HFF-Myc (cell line): ENCODE measurements around the gene GM2A.
"Not testable (repeated sequence)": the region's sequence is repeated elsewhere in the genome, so short reads cannot be mapped to it uniquely, and the experiment has no call there.

Experiments
- DNase-seq: peaks from one replicate; pipeline ENCODE4 v3.0.0-alpha.2; 2011; ENCODE audit warnings: low read depth; ENCODE audit errors: extremely low read depth
- H3K4me3 ChIP-seq: replicated peaks from 2 replicates; pipeline ENCODE4 v1.5.1; 2011; ENCODE audit warnings: low read depth, mild to moderate bottlenecking, control low read depth, low read length
- CTCF ChIP-seq: IDR thresholded peaks from 2 replicates; pipeline ENCODE4 v1.5.1; 2012; ENCODE audit warnings: mild to moderate bottlenecking, low read depth, low read length, control low read depth; ENCODE audit errors: missing control alignments

GM2A gene

DNA sequence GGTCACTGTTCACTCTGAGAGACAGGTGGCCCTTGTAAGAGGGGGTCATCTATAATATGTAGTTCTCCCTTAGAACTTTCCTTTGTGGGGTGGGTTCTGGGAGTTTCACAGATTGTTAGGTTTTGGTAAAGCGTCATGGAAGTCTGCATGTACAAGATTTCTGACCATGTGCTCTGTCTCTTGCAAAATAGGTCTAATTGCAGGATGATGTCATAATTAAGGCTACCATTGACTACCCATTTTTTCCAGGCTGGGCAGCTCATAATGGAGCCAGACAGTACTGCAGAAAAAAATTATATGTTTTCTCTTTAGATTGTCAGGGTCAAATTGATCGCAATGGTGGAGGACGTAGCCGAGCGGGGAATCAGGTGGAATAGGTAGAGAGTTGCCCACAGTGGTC, 3.7 kb upstream of the GM2A start:
- TF ChIP-seq CTCF: no peak
- no peak for DNase-seq
- H3K4me3 ChIP-seq: no peak overlapping the region

DNA sequence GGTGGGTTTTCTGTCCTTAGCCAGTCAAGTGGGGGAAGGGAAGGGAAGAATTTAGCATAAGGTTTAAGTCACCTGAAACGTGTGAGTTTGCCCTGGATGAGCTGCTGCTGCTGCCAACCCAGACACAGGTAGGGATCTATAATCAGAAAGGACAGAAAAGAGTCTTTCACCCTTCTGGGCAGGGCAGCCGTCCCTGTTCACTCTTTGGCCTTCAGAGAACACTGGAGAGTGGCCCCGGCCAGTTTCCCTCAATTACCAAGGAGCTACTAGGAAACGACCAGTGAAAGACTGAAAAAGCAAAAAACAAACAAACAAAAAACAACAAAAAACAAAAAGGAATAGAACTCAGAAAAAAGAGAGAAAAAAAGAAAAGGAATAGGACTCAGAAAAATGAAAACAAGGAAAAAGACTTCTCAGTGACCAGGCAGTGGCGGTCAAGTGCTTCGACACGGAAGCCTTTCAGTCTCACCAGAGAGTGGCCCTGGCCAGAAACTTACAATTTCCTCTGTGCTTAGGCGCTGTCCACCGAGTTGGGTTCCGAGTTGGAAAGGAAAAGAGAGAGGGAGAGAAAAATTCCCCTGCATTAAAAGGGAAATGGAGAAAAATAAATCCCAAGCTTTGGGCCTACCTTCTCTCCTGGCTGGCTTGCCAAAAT, 2.5 kb upstream of the GM2A start:
- DNase-seq: no peak
- TF ChIP-seq CTCF: no peak
- no peak overlapping the region for H3K4me3 ChIP-seq

DNA sequence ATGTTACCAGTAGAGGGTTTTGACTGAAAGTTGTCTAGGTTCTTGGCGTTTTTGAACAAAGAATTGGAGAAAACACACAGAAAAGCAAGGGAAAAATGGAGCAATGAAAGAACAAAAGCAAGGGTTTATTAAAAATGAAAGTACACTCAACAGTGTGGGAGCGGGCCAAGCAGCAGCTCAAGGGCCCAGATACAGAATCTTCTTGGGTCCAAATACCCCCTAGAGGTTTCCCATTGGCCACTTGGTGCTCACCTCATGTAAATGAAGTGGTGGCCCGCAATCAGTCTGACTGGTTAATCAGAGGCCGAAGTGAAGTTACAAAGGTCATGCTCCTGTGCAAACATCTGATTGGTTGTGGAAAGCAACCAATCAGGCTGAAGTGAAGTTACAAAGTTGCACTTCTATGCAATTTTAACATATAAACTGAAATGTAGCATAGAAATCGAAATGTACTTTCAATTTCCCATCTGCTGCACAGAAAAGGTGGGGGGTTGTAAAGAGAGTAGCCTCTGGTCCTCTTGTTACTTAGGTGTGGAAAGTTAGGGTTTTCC, 1.9 kb upstream of the GM2A start:
- TF ChIP-seq CTCF: no peak
- no peak for DNase-seq
- H3K4me3 ChIP-seq: no peak overlapping the region

GRCh38 chr5:151251621-151252020, 1.4 kb upstream of the GM2A start:
- TF ChIP-seq CTCF: no peak
- no peak overlapping the region for H3K4me3 ChIP-seq
- no peak for DNase-seq

GRCh38 chr5:151253605-151253950, 593 bp downstream of the GM2A start:
- no peak for TF ChIP-seq CTCF
- peak overlapping the region; percentile 57 for H3K4me3 ChIP-seq
- no peak for DNase-seq

GRCh38 chr5:151254556-151254955, 1.6 kb downstream of the GM2A start:
- no peak for DNase-seq
- no peak overlapping the region for H3K4me3 ChIP-seq
- TF ChIP-seq CTCF: no peak

GRCh38 chr5:151254990-151255389, 2.0 kb downstream of the GM2A start:
- not testable (repeated sequence) for H3K4me3 ChIP-seq, DNase-seq
